ENCODE measurements around the gene MSRB3.

- TF ChIP-seq CTCF (IDR thresholded peaks at IDR 0.05) (no peak), POLR2A (IDR thresholded peaks at IDR 0.05) (no peak)
These were observed 132.7 kb downstream of the MSRB3 start for GRCh38 chr12:65411171-65411570.
